ENCODE data around the gene FHAD1. TPM values are rescaled to one million over a fixed set of nuclear protein-coding genes. Genes with fewer than 3 reads are reported as not detected.

FHAD1 gene
- total RNA-seq, 1 experiment from 2014 or later: 1.9 TPM

DNA sequence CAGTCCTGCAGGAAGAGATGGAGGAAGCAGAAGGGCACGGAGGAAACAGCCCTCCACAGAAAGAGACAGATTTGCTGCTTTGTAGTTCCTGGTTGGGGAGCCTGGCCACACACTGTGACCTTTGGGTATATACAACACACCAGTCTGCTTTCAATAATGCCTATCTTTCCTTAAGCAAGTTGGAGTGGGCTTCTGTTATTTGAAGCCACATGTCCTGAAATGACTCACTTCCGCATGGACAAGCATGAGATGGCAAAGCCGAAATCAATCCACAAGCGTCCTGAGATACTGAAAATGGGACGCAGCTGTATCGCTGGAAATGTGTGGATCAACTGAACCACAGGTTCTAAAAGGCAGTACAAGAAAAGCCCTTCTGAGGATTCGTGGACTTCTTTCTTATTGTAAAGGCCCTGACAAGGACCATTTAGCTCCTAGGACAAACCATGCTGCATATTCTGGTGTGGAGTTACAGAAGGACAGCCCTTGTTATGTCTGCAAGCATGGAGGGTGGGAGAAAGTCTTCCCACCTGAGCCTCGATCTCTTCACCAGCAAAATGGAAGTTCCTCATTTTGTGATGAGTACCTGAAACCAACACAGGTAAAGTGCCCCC is 22.7 kb upstream of the FHAD1 start:
- H3K4me3 Mint-ChIP-seq: no peak overlapping the region
- Histone ChIP-seq H3K9ac (ENCODE audit: extremely low read depth, insufficient read length, low read length) (no peak overlapping the region), H3K4me2 (ENCODE audit: insufficient read depth, insufficient read length, low read length) (no peak overlapping the region), H4K20me1 (ENCODE audit: control insufficient read depth, insufficient read depth, insufficient read length) (no peaks in the 10 kb centered on the region), H3K27ac (ENCODE audit: insufficient read length, low read depth, low read length) (no peak overlapping the region), H3K14ac (ENCODE audit: insufficient read depth, low read length) (no peak overlapping the region), H3K4me1 (ENCODE audit: insufficient read depth, low read length) (no peaks in the 10 kb centered on the region), H2BK15ac (ENCODE audit: low read depth, low read length) (no peak overlapping the region), H3K23ac (ENCODE audit: insufficient read length, low read depth, low read length) (no peak overlapping the region), H2BK12ac (ENCODE audit: insufficient read length, low read depth, low read length) (no peak overlapping the region), H3K23me2 (ENCODE audit: insufficient read length, low read depth, low read length, poor library complexity, severe bottlenecking) (no peaks in the 10 kb centered on the region), H2BK120ac (ENCODE audit: low read depth, low read length, poor library complexity, severe bottlenecking) (no peak overlapping the region), H3K18ac (ENCODE audit: insufficient read length, low read depth, low read length) (no peak overlapping the region), H3K79me1 (ENCODE audit: insufficient read depth, low read depth, low read length, poor library complexity, severe bottlenecking) (no peaks in the 10 kb centered on the region), H2BK20ac (ENCODE audit: low read depth, low read length, poor library complexity, severe bottlenecking) (no peak overlapping the region), H3K9me3 (ENCODE audit: control insufficient read depth, low read depth, low read length) (no peaks in the 10 kb centered on the region), H2BK5ac (ENCODE audit: insufficient read length, low read length) (no peak overlapping the region), H3T11ph (ENCODE audit: low read length) (no peak overlapping the region), H3K79me2 (ENCODE audit: insufficient read depth, low read length) (no peaks in the 10 kb centered on the region), H3K4ac (ENCODE audit: low read depth, low read length) (no peak overlapping the region), H4K8ac (replicated peaks; ENCODE audit: insufficient read length, low read depth, low read length) (no peak overlapping the region), H2AK5ac (ENCODE audit: insufficient read length, low read length) (no peak overlapping the region), H3K56ac (ENCODE audit: insufficient read length, low read depth, low read length) (no peak overlapping the region), H2AFZ (ENCODE audit: low read length) (no peak overlapping the region), H4K91ac (ENCODE audit: insufficient read length, low read depth, low read length) (no peak overlapping the region), H4K5ac (ENCODE audit: insufficient read length, low read depth, low read length) (no peak overlapping the region), H3K27me3 (ENCODE audit: insufficient read depth, low read length) (no peaks in the 10 kb centered on the region)
- H3K27me3 Mint-ChIP-seq (ENCODE audit: low read depth): peaks cover 6% of the 10 kb centered on the region
- H3K9me3 Mint-ChIP-seq: no peaks in the 10 kb centered on the region; a peak in 2 of 5 replicates
- no peak for DNase-seq
- H3K4me1 Mint-ChIP-seq: peaks cover 2 to 5% of the 10 kb centered on the region in 2 experiments; a peak in 2 of 4 replicates
- TF ChIP-seq, protein P1, sequence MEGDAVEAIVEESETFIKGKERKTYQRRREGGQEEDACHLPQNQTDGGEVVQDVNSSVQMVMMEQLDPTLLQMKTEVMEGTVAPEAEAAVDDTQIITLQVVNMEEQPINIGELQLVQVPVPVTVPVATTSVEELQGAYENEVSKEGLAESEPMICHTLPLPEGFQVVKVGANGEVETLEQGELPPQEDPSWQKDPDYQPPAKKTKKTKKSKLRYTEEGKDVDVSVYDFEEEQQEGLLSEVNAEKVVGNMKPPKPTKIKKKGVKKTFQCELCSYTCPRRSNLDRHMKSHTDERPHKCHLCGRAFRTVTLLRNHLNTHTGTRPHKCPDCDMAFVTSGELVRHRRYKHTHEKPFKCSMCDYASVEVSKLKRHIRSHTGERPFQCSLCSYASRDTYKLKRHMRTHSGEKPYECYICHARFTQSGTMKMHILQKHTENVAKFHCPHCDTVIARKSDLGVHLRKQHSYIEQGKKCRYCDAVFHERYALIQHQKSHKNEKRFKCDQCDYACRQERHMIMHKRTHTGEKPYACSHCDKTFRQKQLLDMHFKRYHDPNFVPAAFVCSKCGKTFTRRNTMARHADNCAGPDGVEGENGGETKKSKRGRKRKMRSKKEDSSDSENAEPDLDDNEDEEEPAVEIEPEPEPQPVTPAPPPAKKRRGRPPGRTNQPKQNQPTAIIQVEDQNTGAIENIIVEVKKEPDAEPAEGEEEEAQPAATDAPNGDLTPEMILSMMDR (conservative IDR thresholded peaks at IDR 0.05): no peak
- H3K36me3 Mint-ChIP-seq (ENCODE audit: insufficient read depth in 1 of 3, low read depth in 3 of 3): peaks cover 9 to 11% (median 10%) of the 10 kb centered on the region in 3 experiments
- WGBS (ENCODE audit: extremely low coverage, insufficient read length, low lambda C conversion rate): no CpG with 5 or more reads among the region's 8 CpGs
- H3K27ac Mint-ChIP-seq: 0 out of 7 replicates have a peak overlapping the region, but pooled peaks of 1 of the 3 experiments have one; percentile 57
